ENCODE measurements around the gene METTL23.

Gene METTL23

GRCh38 chr17:76772842-76773525 is 46.3 kb downstream of the METTL23 start:
- DNase-seq (ENCODE audit: low read depth in 2 of 2), result no peak

GRCh38 chr17:76775021-76775600 is 48.5 kb downstream of the METTL23 start:
- DNase-seq (ENCODE audit: low read depth in 2 of 2), result no peak

GRCh38 chr17:76781056-76781982 is 54.7 kb downstream of the METTL23 start:
- no peak for DNase-seq (ENCODE audit: low read depth in 2 of 2)

- DNase-seq (ENCODE audit: low read depth in 2 of 2), result no peak
These were observed 56.5 kb downstream of the METTL23 start for GRCh38 chr17:76783146-76783545.

Data from stimulated activated CD4-positive, alpha-beta T cell treated with anti-CD3 and anti-CD28 coated beads, Interleukin-4, amount 100 ng/mL, for 48 hours (primary cell).